GM06990 (cell line): ENCODE data around the gene PLA2G4D.

Experiments
- DNase-seq: peaks from one replicate; pipeline ENCODE4 v3.0.0-alpha.2; 2011; ENCODE audit not compliant: insufficient read length; ENCODE audit errors: extremely low read depth
- H3K27me3 ChIP-seq: replicated peaks from 2 replicates; pipeline ENCODE4 v1.6.0; 2011; ENCODE audit warnings: low read length; ENCODE audit not compliant: control insufficient read depth, insufficient read depth
- H3K36me3 ChIP-seq: 2 replicates; pipeline ENCODE4 v1.5.1; 2011; ENCODE audit warnings: low read length; ENCODE audit not compliant: control insufficient read depth, insufficient read depth
- H3K4me3 ChIP-seq: replicated peaks from 2 replicates; pipeline ENCODE4 v1.5.1; 2011; ENCODE audit warnings: low read depth, mild to moderate bottlenecking, control low read depth, low read length
- CTCF ChIP-seq: IDR thresholded peaks from 2 replicates; pipeline ENCODE4 v1.5.1; 2011; ENCODE audit warnings: low read length, control low read depth, mild to moderate bottlenecking, inconsistent platforms; ENCODE audit not compliant: insufficient read depth, poor library complexity, severe bottlenecking

PLA2G4D gene

GRCh38 chr15:42140383-42141070 is 46.2 kb upstream of the PLA2G4D start:
- H3K36me3 ChIP-seq: no peaks in the 10 kb centered on the region
- no peak for TF ChIP-seq CTCF
- DNase-seq: no peak
- H3K4me3 ChIP-seq: no peak overlapping the region
- no peaks in the 10 kb centered on the region; the same call in 1 of the 2 replicates for H3K27me3 ChIP-seq

DNA sequence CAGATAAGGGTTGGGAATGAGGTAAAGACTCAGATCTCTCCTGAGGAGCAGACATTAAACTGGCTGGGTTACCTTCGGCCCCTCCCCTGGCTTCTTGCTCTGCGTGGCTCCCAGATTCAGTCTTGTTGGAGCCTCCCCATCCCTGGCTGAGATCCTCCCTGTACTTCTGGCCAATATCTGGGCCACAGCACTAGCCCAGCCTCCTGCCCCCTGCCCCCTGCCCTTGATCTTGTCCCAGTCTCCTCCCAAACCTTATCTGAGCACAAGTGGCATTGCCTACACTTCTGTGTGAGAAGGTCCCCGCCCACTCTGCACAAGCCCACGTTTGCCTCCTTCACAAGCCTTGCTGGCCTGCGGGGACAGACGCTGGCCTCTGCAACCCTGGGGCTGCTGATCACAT is 45.2 kb upstream of the PLA2G4D start:
- TF ChIP-seq CTCF: no peak
- no peaks in the 10 kb centered on the region for H3K36me3 ChIP-seq

GRCh38 chr15:42138968-42139386 is 44.6 kb upstream of the PLA2G4D start:
- DNase-seq: no peak
- no peak overlapping the region for H3K4me3 ChIP-seq
- no peaks in the 10 kb centered on the region; the same call in 1 of the 2 replicates for H3K27me3 ChIP-seq
- no peaks in the 10 kb centered on the region for H3K36me3 ChIP-seq
- TF ChIP-seq CTCF: no peak

More for the DNA sequence above, 45.2 kb upstream of the PLA2G4D start:
- no peak overlapping the region for H3K4me3 ChIP-seq
- no peak for DNase-seq
- no peaks in the 10 kb centered on the region; the same call in 1 of the 2 replicates for H3K27me3 ChIP-seq

GRCh38 chr15:42138411-42138810 is 44.0 kb upstream of the PLA2G4D start:
- no peaks in the 10 kb centered on the region for H3K36me3 ChIP-seq
- H3K4me3 ChIP-seq: no peak overlapping the region
- H3K27me3 ChIP-seq: no peaks in the 10 kb centered on the region; the same call in 1 of the 2 replicates
- no peak for DNase-seq
- no peak for TF ChIP-seq CTCF

DNA sequence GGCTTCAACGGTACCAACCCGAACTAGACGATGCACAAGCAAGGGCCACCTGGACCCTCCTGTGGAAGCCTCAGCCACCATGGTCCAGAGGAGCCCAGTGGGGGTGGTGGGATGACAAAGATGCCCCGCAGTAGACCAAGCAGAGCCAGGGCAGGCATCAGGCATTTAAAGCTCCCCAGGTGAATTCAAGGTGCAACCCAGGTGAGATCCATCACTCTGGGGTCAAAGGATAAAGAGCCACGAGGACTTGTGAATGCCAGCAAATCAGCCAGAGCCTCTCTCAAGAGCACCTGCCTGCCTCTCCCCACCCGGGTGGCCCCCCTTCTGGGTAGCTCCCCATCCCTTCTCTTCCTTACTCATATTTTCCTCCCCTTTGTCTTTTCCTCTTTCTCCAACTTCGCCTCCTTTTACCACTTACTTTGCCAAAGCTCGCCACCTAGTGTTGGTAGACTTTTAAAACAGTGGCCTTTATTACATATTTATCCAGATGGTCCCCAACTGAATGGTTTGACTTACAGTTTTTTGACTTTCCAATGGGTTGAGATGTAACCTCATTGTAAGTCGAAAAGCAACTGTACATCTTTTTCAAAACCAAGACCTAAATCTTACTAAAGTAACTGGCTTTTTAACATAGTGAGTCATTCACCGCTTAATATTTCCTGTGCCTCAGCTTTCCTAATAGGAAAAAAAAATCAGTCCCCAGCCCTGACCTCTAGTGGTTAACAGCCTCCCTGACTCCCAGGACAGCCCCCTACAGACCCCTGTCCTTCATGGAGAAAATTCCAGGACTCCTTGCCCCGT is 43.3 kb upstream of the PLA2G4D start:
- Histone ChIP-seq H3K4me3 (no peak overlapping the region), H3K27me3 (no peaks in the 10 kb centered on the region; the same call in 1 of the 2 replicates), H3K36me3 (no peaks in the 10 kb centered on the region)
- peak; percentile 60 for TF ChIP-seq CTCF
- no peak for DNase-seq
